A549 (cell line): ENCODE results near the gene CHCHD5. TPM values are rescaled to one million over a fixed set of nuclear protein-coding genes. Genes with fewer than 3 reads are reported as not detected.

ENCODE experiments used
- ATAC-seq, 2 experiments: fragments of 200-7000 bp in 1 of 2; fragments of >200 bp in 1 of 2; cut with Nextera tagmentation in 1 of 2; cut with Tn5 transposase in 1 of 2; 3 replicates each; pipeline versions ENCODE4 v1.8.0 to v1.9.1; 2018 to 2020; ENCODE audit warnings: mild to moderate bottlenecking in 1 of 2, moderate library complexity in 1 of 2
- CTCF ChIA-PET: fragments of 300-600 bp; sonication (Branson Sonifier 250); formaldehyde crosslinking; extraction: SDS; loops from one replicate; lab custom pipeline; 2021; ENCODE audit warnings: antibody characterized with exemption, inconsistent platforms; lab: Yijun Ruan, JAX
- POLR2A ChIA-PET: fragments of 350-600 bp; formaldehyde crosslinking; extraction: SDS; loops from one replicate; lab custom pipeline; 2021; ENCODE audit warnings: antibody characterized with exemption, inconsistent platforms; lab: Yijun Ruan, JAX
- DNase-seq, 2 experiments: peaks; one replicate each; pipeline versions ENCODE4 v3.0.0 to v3.0.0-alpha.2; 2011 to 2016; ENCODE audit warnings: low read depth in 1 of 2, low spot score in 1 of 2
- FAIRE-seq: peaks from 2 replicates; lab custom pipeline; 2011; peaks lifted over from hg19 to GRCh38; lab: Jason Lieb, UNC
- H3K27ac ChIP-seq, 2 experiments: fragments of >200 bp; sonication (Bioruptor Twin); formaldehyde crosslinking; 3 replicates each; pipeline ENCODE4 v1.5.1; 2016 to 2017
- H3K4me1 ChIP-seq: fragments of >200 bp; sonication (Bioruptor Twin); formaldehyde crosslinking; 3 replicates; pipeline ENCODE4 v1.6.1; 2016
- H3K4me2 ChIP-seq: fragments of >200 bp; sonication (Bioruptor Twin); formaldehyde crosslinking; 3 replicates; pipeline ENCODE4 v1.6.1; 2016
- H3K4me3 ChIP-seq: fragments of >200 bp; sonication (Bioruptor Twin); formaldehyde crosslinking; 3 replicates; pipeline ENCODE4 v1.5.1; 2016
- H3K9me3 ChIP-seq: fragments of >200 bp; sonication (Bioruptor Twin); formaldehyde crosslinking; 3 replicates; pipeline ENCODE4 v1.6.1; 2016
- BHLHE40 ChIP-seq: IDR thresholded peaks from 2 replicates; pipeline ENCODE4 v1.6.1; 2012; ENCODE audit warnings: low read depth, low read length, inconsistent platforms
- CBX2 ChIP-seq: fragments of 200-600 bp; sonication (generic); IDR thresholded peaks from 2 replicates; pipeline ENCODE4 v1.6.1; 2016; ENCODE audit warnings: low read depth, mild to moderate bottlenecking, borderline replicate concordance
- CHD4 ChIP-seq: fragments of 200-600 bp; sonication (generic); IDR thresholded peaks from 2 replicates; pipeline ENCODE4 v1.6.1; 2016; ENCODE audit warnings: antibody characterized with exemption, mild to moderate bottlenecking, borderline replicate concordance
- CTCF ChIP-seq: fragments of >200 bp; sonication (Bioruptor Twin); formaldehyde crosslinking; IDR thresholded peaks from 3 replicates; pipeline ENCODE4 v1.5.1; 2016
- E2F6 ChIP-seq: IDR thresholded peaks from 2 replicates; pipeline ENCODE4 v1.6.1; 2012; ENCODE audit warnings: low read depth, borderline replicate concordance
- EP300 ChIP-seq, 2 experiments: fragments of >200 bp; sonication (Bioruptor Twin); formaldehyde crosslinking; IDR thresholded peaks; 2 replicates in 1 of 2; 3 replicates in 1 of 2; pipeline ENCODE4 v1.6.1; 2016 to 2017
- ESRRA ChIP-seq: fragments of 150-350 bp; IDR thresholded peaks from 2 replicates; pipeline ENCODE4 v1.6.1; 2014; ENCODE audit warnings: mild to moderate bottlenecking, low read length, borderline replicate concordance
- FOSB ChIP-seq: fragments of 250-450 bp; sonication (Bioruptor Pico); IDR thresholded peaks from 2 replicates; pipeline ENCODE4 v1.5.0; 2020; ENCODE audit warnings: mild to moderate bottlenecking, moderate library complexity
- FOSL2 ChIP-seq, 2 experiments: fragments of 450-650 bp in 1 of 2; fragments of >200 bp in 1 of 2; sonication (Bioruptor Twin) in 1 of 2; formaldehyde crosslinking; IDR thresholded peaks; 2 replicates each; pipeline versions ENCODE4 v1.5.0 to v1.6.1; 2016 to 2020; ENCODE audit warnings: mild to moderate bottlenecking in 1 of 2, moderate library complexity in 1 of 2
- HOXA7 ChIP-seq: fragments of 250-450 bp; sonication (Bioruptor Pico); IDR thresholded peaks from 2 replicates; pipeline ENCODE4 v1.5.0; 2020; ENCODE audit warnings: mild to moderate bottlenecking, moderate library complexity
- HOXB13 ChIP-seq: fragments of 250-450 bp; sonication (Bioruptor Pico); IDR thresholded peaks from 2 replicates; pipeline ENCODE4 v1.5.0; 2020; ENCODE audit warnings: low read depth, mild to moderate bottlenecking, moderate library complexity
- HOXB5 ChIP-seq: fragments of 250-450 bp; sonication (Bioruptor Pico); IDR thresholded peaks from 2 replicates; pipeline ENCODE4 v1.5.0; 2020; ENCODE audit warnings: mild to moderate bottlenecking, moderate library complexity
- MAFK ChIP-seq: fragments of 450-650 bp; IDR thresholded peaks from 2 replicates; pipeline ENCODE4 v1.6.1; 2014; ENCODE audit not compliant: partially characterized antibody
- MAX ChIP-seq: IDR thresholded peaks from 2 replicates; pipeline ENCODE4 v1.6.1; 2012
- MYC ChIP-seq: IDR thresholded peaks from 2 replicates; pipeline ENCODE4 v1.6.1; 2012; ENCODE audit warnings: mild to moderate bottlenecking, inconsistent platforms, low read length, improper control_type of control experiment, borderline replicate concordance
- PBX3 ChIP-seq: IDR thresholded peaks from 2 replicates; pipeline ENCODE4 v1.6.1; 2012
- POLR2AphosphoS2 ChIP-seq: conservative IDR thresholded peaks from 2 replicates; pipeline ENCODE4 v1.6.1; 2012; ENCODE audit warnings: low read length, improper control_type of control experiment, inconsistent platforms
- RAD21 ChIP-seq, 2 experiments: fragments of >200 bp in 1 of 2; sonication (Bioruptor Twin) in 1 of 2; formaldehyde crosslinking in 1 of 2; IDR thresholded peaks in 1 of 2; conservative IDR thresholded peaks in 1 of 2; 2 replicates in 1 of 2; 3 replicates in 1 of 2; pipeline ENCODE4 v1.6.1; 2012 to 2018; ENCODE audit warnings: inconsistent platforms in 1 of 2
- REST ChIP-seq: fragments of 200-600 bp; sonication (generic); IDR thresholded peaks from 2 replicates; pipeline ENCODE4 v1.6.1; 2016; ENCODE audit warnings: antibody characterized with exemption, mild to moderate bottlenecking, moderate library complexity
- SMC3 ChIP-seq: fragments of >200 bp; sonication (Bioruptor Twin); formaldehyde crosslinking; IDR thresholded peaks from 3 replicates; pipeline ENCODE4 v1.6.1; 2018; ENCODE audit warnings: inconsistent platforms
- USF2 ChIP-seq: fragments of 450-650 bp; IDR thresholded peaks from 2 replicates; pipeline ENCODE4 v1.6.1; 2014; ENCODE audit warnings: antibody characterized with exemption
- WGBS: methylation state at CpG from one replicate; pipeline ENCODE4 v1.1.6; 2017; ENCODE audit errors: missing lambda C conversion rate; 5-methylcytosine and 5-hydroxymethylcytosine counted together
- polyA plus RNA-seq, 4 experiments: library from polyadenylated mRNA; depleted of rRNA in 3 of 4; stranded (reverse); fragments of >200 nt; fragmentation: RNase III in 1 of 4; extraction: RNeasy Plus Mini Kit Qiagen cat#74134 plus additional on column Dnase treatment in 1 of 4; gene quantifications; 2 replicates in 3 of 4; 3 replicates in 1 of 4; pipeline ENCODE4 v1.2.3, GENCODE V29; 2011 to 2017

The CHCHD5 gene
- polyA plus RNA-seq, 2 of the 4 experiments (the other 2 are of a cell fraction): 15.0 to 61.4 TPM

- TF ChIP-seq EP300 (IDR thresholded peaks at IDR 0.05) (no peak), MAFK (no peak), REST (peak; percentile 53), MYC (peak; percentile 92; the same call in 1 of the 2 replicates), POLR2AphosphoS2 (no peak), CHD4 (no peak)
Measured at GRCh38 chr2:112542123-112542983, 42.1 kb upstream of the CHCHD5 start, which contains the start of gene POLR1B (continued).

GRCh38 chr2:112542984-112543661 is 41.3 kb upstream of the CHCHD5 start:
- peak overlapping the region; percentile 96 for H3K4me3 ChIP-seq
- ChIA-PET CTCF (interaction anchor here (0.8 to 3.9 kb wide), 3 partner anchors 35 to 183 kb away, joined by 3 to 14 read pairs (median 9); no protein-coding TSS in a partner anchor), POLR2A (no interaction called here)
- no peak for FAIRE-seq
- TF ChIP-seq CTCF: 0 out of 3 replicates have a peak, but pooled peaks have one; percentile 20
- no peak for TF ChIP-seq HOXB5 (CRISPR knock-in tag)
- TF ChIP-seq, all 56 proteins: peak for 1
- peak overlapping the region; percentile 99 for H3K4me2 ChIP-seq
- WGBS: 1% methylated on average over 18 of the region's 18 CpGs
- ATAC-seq: peak; percentile 30 to 40; a peak in 4 of 6 replicates
- H3K27ac ChIP-seq: peak overlapping the region; percentile 85 to 96
- DNase-seq: peak; percentile 8 to 29
- peaks cover 30% of the 10 kb centered on the region; the same call in 2 of the 3 replicates for H3K4me1 ChIP-seq
- H3K9me3 ChIP-seq: no peaks in the 10 kb centered on the region

GRCh38 chr2:112547333-112547732 is 37.1 kb upstream of the CHCHD5 start:
- FAIRE-seq (no peak), ATAC-seq (no peak), DNase-seq (peak in 1 of 2 experiments; percentile 23)
- Histone ChIP-seq H3K9me3 (no peaks in the 10 kb centered on the region), H3K4me1 (peaks cover 26% of the 10 kb centered on the region; the same call in 2 of the 3 replicates), H3K4me2 (no peak overlapping the region), H3K27ac (no peak overlapping the region), H3K4me3 (no peak overlapping the region)
- WGBS: 88% methylated on average over 4 of the region's 4 CpGs
- POLR2A ChIA-PET: no interaction called here
- CTCF ChIA-PET: interaction anchor here (1.3 to 1.8 kb wide), 3 partner anchors 36 to 180 kb away, joined by 4 to 7 read pairs (median 6); no protein-coding TSS in a partner anchor
- TF ChIP-seq HOXA7 (CRISPR knock-in tag): no peak
- no peak for TF ChIP-seq ESRRA
- no peak for TF ChIP-seq FOSB (CRISPR knock-in tag)
- no peak for TF ChIP-seq E2F6
- no peak for TF ChIP-seq HOXB5 (CRISPR knock-in tag)
- no peak for TF ChIP-seq MAX
- no peak for TF ChIP-seq PBX3
- TF ChIP-seq RAD21 (conservative IDR thresholded peaks at IDR 0.05 in 1 of 2, IDR thresholded peaks at IDR 0.05 in 1 of 2): no peak
- no peak for TF ChIP-seq HOXB13 (CRISPR knock-in tag)
- no peak for TF ChIP-seq BHLHE40
- no peak for TF ChIP-seq CBX2
- no peak for TF ChIP-seq FOSL2 (IDR thresholded peaks at IDR 0.05)
- no peak for TF ChIP-seq FOSL2 (CRISPR knock-in tag; IDR thresholded peaks at IDR 0.05)
- TF ChIP-seq SMC3: no peak
- TF ChIP-seq USF2: no peak
